Thyroid gland (tissue), 4 donors: Measurements from ENCODE around the gene LILRA2.

Source experiments
- POLR2A ChIP-seq, 2 donors: fragments of 450-650 bp; IDR thresholded peaks; one replicate each; pipeline ENCODE4 v1.6.1; 2017; ENCODE audit warnings: antibody characterized with exemption in 2 of 2, mild to moderate bottlenecking in 2 of 2, moderate library complexity in 1 of 2
- TF ChIP-seq, protein P1 (sequence below), 6 experiments: fragments of 200-600 bp in 3 of 6; fragments of 450-650 bp in 3 of 6; sonication (generic) in 3 of 6; IDR thresholded peaks; one replicate each; pipeline ENCODE4 v1.5.1; 2016 to 2019; ENCODE audit warnings: antibody characterized with exemption in 6 of 6, mild to moderate bottlenecking in 2 of 6, inconsistent platforms in 1 of 6, moderate library complexity in 1 of 6

DNA sequence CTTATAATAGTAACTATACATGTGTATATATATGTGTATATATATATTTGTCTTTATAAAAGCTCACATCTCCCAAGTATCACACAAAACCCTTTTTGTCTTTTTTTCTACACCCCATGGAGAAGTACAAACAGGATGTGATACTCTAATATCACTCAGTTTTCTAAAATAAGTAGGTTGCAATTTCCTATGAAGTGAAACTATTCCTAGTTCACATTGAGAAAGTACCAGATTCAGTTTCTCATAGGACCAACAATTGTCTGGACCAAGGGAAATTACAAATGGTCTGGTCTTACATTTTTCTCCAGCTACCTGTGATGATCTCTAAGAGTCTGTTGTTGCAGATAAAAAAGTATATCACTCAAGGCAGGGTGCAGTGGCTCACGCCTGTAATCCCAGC, 38.8 kb downstream of the LILRA2 start:
- TF ChIP-seq, protein P1, sequence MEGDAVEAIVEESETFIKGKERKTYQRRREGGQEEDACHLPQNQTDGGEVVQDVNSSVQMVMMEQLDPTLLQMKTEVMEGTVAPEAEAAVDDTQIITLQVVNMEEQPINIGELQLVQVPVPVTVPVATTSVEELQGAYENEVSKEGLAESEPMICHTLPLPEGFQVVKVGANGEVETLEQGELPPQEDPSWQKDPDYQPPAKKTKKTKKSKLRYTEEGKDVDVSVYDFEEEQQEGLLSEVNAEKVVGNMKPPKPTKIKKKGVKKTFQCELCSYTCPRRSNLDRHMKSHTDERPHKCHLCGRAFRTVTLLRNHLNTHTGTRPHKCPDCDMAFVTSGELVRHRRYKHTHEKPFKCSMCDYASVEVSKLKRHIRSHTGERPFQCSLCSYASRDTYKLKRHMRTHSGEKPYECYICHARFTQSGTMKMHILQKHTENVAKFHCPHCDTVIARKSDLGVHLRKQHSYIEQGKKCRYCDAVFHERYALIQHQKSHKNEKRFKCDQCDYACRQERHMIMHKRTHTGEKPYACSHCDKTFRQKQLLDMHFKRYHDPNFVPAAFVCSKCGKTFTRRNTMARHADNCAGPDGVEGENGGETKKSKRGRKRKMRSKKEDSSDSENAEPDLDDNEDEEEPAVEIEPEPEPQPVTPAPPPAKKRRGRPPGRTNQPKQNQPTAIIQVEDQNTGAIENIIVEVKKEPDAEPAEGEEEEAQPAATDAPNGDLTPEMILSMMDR (IDR thresholded peaks at IDR 0.05) = no peak
- TF ChIP-seq POLR2A (IDR thresholded peaks at IDR 0.05) = no peak
